Measurements from ENCODE around the gene TIFAB. TPM values are rescaled to one million over a fixed set of nuclear protein-coding genes. Genes with fewer than 3 reads are reported as not detected.

The TIFAB gene
- total RNA-seq, 1 experiment from 2014 or later: not detected

- H3K4me1 ChIP-seq: no peaks in the 10 kb centered on the region
- H3K9me3 ChIP-seq (replicated peaks): no peaks in the 10 kb centered on the region
- no peak overlapping the region for H3K4me3 ChIP-seq
- peaks cover 13% of the 10 kb centered on the region; the same call in 1 of the 2 replicates for H3K27me3 ChIP-seq
- no peak overlapping the region for H3K27ac ChIP-seq
- H3K36me3 ChIP-seq: no peaks in the 10 kb centered on the region
- DNase-seq: no peak
Observed at GRCh38 chr5:135487839-135488514, 35.8 kb upstream of the TIFAB start.

- H3K4me3 ChIP-seq: no peak overlapping the region
- H3K27ac ChIP-seq: no peak overlapping the region
- H3K27me3 ChIP-seq: peaks cover 16% of the 10 kb centered on the region; the same call in 1 of the 2 replicates
- DNase-seq: no peak
- H3K4me1 ChIP-seq: no peaks in the 10 kb centered on the region
- no peaks in the 10 kb centered on the region for H3K36me3 ChIP-seq
- H3K9me3 ChIP-seq (replicated peaks): no peaks in the 10 kb centered on the region
Observed at GRCh38 chr5:135487037-135487395, 34.9 kb upstream of the TIFAB start.

GRCh38 chr5:135486131-135487036, 34.2 kb upstream of the TIFAB start:
- H3K36me3 ChIP-seq: no peaks in the 10 kb centered on the region
- H3K4me3 ChIP-seq: no peak overlapping the region
- H3K9me3 ChIP-seq (replicated peaks): no peaks in the 10 kb centered on the region
- no peaks in the 10 kb centered on the region for H3K4me1 ChIP-seq
- no peak overlapping the region for H3K27ac ChIP-seq
- peaks cover 16% of the 10 kb centered on the region; the same call in 1 of the 2 replicates for H3K27me3 ChIP-seq
- DNase-seq: no peak

- no peak for DNase-seq
- H3K4me3 ChIP-seq: no peak overlapping the region
- peaks cover 19% of the 10 kb centered on the region; the same call in 1 of the 2 replicates for H3K27me3 ChIP-seq
- H3K9me3 ChIP-seq (replicated peaks): no peaks in the 10 kb centered on the region
- H3K4me1 ChIP-seq: no peaks in the 10 kb centered on the region
- H3K27ac ChIP-seq: no peak overlapping the region
- H3K36me3 ChIP-seq: no peaks in the 10 kb centered on the region
Observed at GRCh38 chr5:135484674-135485086, 32.5 kb upstream of the TIFAB start.

- Histone ChIP-seq H3K9me3 (replicated peaks) (no peaks in the 10 kb centered on the region), H3K4me1 (no peaks in the 10 kb centered on the region), H3K4me3 (no peak overlapping the region), H3K27ac (no peak overlapping the region), H3K27me3 (peaks cover 19% of the 10 kb centered on the region; the same call in 1 of the 2 replicates), H3K36me3 (no peaks in the 10 kb centered on the region)
- no peak for DNase-seq
Observed at GRCh38 chr5:135483254-135483653, 31.1 kb upstream of the TIFAB start.

- H3K4me3 ChIP-seq: no peak overlapping the region
- no peak for DNase-seq
- no peaks in the 10 kb centered on the region for H3K4me1 ChIP-seq
- no peaks in the 10 kb centered on the region for H3K36me3 ChIP-seq
- H3K27ac ChIP-seq: no peak overlapping the region
- no peaks in the 10 kb centered on the region for H3K9me3 ChIP-seq (replicated peaks)
- peaks cover 19% of the 10 kb centered on the region; the same call in 1 of the 2 replicates for H3K27me3 ChIP-seq
Observed at GRCh38 chr5:135482381-135482933, 30.3 kb upstream of the TIFAB start.

GRCh38 chr5:135481909-135482311, 29.8 kb upstream of the TIFAB start:
- DNase-seq: no peak
- H3K4me3 ChIP-seq: no peak overlapping the region
- no peaks in the 10 kb centered on the region for H3K9me3 ChIP-seq (replicated peaks)
- no peaks in the 10 kb centered on the region for H3K4me1 ChIP-seq
- H3K36me3 ChIP-seq: no peaks in the 10 kb centered on the region
- H3K27ac ChIP-seq: no peak overlapping the region
- peaks cover 18% of the 10 kb centered on the region; the same call in 1 of the 2 replicates for H3K27me3 ChIP-seq

- no peak for DNase-seq
- H3K4me1 ChIP-seq: no peaks in the 10 kb centered on the region
- H3K27ac ChIP-seq: no peak overlapping the region
- no peaks in the 10 kb centered on the region for H3K9me3 ChIP-seq (replicated peaks)
- H3K27me3 ChIP-seq: peaks cover 13% of the 10 kb centered on the region; the same call in 1 of the 2 replicates
- H3K4me3 ChIP-seq: no peak overlapping the region
- no peaks in the 10 kb centered on the region for H3K36me3 ChIP-seq
Observed at GRCh38 chr5:135481387-135481786, 29.2 kb upstream of the TIFAB start.

- Histone ChIP-seq H3K9me3 (replicated peaks) (no peaks in the 10 kb centered on the region), H3K4me3 (no peak overlapping the region), H3K27me3 (peaks cover 17% of the 10 kb centered on the region; the same call in 1 of the 2 replicates), H3K4me1 (no peaks in the 10 kb centered on the region), H3K27ac (no peak overlapping the region), H3K36me3 (no peaks in the 10 kb centered on the region)
- DNase-seq: no peak
Observed at GRCh38 chr5:135480511-135480910, 28.4 kb upstream of the TIFAB start.

GRCh38 chr5:135478938-135479337, 26.8 kb upstream of the TIFAB start:
- H3K4me3 ChIP-seq: no peak overlapping the region
- no peak overlapping the region for H3K27ac ChIP-seq
- no peaks in the 10 kb centered on the region for H3K9me3 ChIP-seq (replicated peaks)
- no peak for DNase-seq
- H3K36me3 ChIP-seq: no peaks in the 10 kb centered on the region
- H3K4me1 ChIP-seq: no peaks in the 10 kb centered on the region
- peaks cover 17% of the 10 kb centered on the region; the same call in 1 of the 2 replicates for H3K27me3 ChIP-seq

GRCh38 chr5:135477613-135478066, 25.5 kb upstream of the TIFAB start:
- Histone ChIP-seq H3K27ac (no peak overlapping the region), H3K36me3 (no peaks in the 10 kb centered on the region), H3K4me3 (no peak overlapping the region), H3K27me3 (peaks cover 10% of the 10 kb centered on the region; the same call in 1 of the 2 replicates), H3K4me1 (no peaks in the 10 kb centered on the region), H3K9me3 (replicated peaks) (no peaks in the 10 kb centered on the region)
- no peak for DNase-seq

GRCh38 chr5:135476615-135477581, 24.7 kb upstream of the TIFAB start:
- H3K9me3 ChIP-seq (replicated peaks): no peaks in the 10 kb centered on the region
- H3K27ac ChIP-seq: no peak overlapping the region
- no peak overlapping the region for H3K4me3 ChIP-seq
- H3K36me3 ChIP-seq: no peaks in the 10 kb centered on the region
- no peak for DNase-seq
- H3K27me3 ChIP-seq: peaks cover 10% of the 10 kb centered on the region; the same call in 1 of the 2 replicates
- no peaks in the 10 kb centered on the region for H3K4me1 ChIP-seq

- no peaks in the 10 kb centered on the region for H3K9me3 ChIP-seq (replicated peaks)
- no peaks in the 10 kb centered on the region for H3K36me3 ChIP-seq
- H3K27me3 ChIP-seq: peaks cover 6% of the 10 kb centered on the region; the same call in 1 of the 2 replicates
- H3K4me1 ChIP-seq: no peaks in the 10 kb centered on the region
- H3K27ac ChIP-seq: no peak overlapping the region
- H3K4me3 ChIP-seq: no peak overlapping the region
- no peak for DNase-seq
Observed at GRCh38 chr5:135473956-135474670, 22.0 kb upstream of the TIFAB start.

All from SJCRH30 (cell line).